CD4-positive, alpha-beta T cell treated with Interleukin-17A for 1 hour (primary cell): Measurements from ENCODE around the gene TMEM132C.
"Not testable (repeated sequence)": the region's sequence is repeated elsewhere in the genome, so short reads cannot be mapped to it uniquely, and the experiment has no call there.

ENCODE experiments used
- DNase-seq: peaks from one replicate; pipeline ENCODE4 v3.0.0-alpha.2; 2020

Gene TMEM132C

DNA sequence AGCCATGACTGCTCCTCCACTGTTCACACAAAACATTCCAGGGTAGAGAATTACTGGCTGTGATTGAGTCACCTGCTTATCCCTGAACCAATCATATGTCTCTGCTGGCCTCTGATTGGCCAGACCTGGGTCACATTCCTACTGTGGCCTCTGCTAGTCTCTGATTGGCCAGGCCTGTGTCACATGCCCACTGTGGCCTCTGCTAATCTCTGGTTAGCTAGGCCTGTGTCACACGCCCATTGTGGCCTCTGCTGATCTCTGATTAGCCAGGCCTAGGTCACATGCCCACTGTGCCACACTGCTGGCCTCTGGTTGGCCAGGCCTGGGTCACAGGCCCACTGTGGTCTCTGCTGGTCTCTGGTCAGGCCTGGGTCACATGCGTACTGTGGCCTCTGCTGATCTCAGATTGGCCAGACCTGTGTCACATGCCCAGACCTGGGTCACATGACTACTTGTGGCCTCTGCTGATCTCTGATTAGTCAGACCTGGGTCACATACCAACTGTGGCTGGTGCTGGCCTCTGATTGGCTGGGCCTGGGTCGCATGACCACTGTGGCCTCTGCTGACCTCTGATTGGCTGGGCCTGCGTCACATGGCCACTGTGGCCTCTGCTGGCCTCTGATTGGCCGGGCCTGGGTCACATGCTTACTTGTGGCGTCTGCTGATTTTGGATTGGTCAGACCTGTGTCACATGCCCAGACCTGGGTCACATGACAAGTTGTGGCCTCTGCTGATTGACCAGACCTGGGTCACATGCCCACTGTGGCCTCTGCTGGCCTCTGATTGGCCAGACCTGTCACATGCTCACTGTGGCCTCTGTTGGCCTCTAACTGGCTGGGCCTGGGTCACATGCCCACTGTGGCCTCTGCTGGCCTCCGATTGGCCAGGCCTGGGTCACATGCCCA is 305.2 kb downstream of the TMEM132C start:
- DNase-seq: no peak

DNA sequence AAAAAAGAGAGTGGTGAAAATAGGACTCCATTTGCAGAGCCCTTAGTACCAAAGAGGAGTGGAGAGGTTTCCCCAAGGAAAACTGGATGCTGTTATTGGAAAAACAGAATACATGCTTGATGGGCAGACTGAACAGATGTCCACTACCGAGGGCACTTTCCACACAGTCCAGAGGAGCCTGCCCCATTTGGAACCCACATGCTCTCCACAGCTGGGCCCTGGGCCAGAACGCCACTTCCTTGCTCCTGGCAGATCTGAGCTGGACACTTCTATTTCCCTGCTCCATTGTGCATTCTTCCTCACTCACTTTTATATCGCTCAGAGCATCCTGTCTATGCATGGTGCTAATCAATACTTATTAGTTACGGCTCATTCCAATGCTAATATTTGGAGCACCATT is 306.9 kb downstream of the TMEM132C start:
- DNase-seq: no peak

DNA sequence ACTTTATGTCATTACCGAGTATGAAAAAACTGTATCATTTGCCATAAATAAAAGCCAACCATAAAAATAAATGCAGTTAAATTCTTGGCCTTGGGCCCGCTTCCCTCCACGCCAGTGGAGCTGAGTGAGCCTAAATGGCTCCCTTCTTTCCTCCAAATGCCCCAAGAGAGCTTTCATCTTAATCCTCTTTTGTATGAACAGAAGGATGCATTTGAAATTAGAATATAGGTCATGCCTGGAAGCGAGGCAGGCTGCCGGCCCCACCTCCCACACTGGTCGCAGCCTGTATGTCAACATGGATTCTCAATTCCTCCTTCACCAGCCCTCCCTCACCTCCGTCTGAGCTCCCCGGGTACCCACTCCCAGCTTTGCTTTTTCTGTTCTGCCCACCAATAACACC is 311.1 kb downstream of the TMEM132C start:
- no peak for DNase-seq

DNA sequence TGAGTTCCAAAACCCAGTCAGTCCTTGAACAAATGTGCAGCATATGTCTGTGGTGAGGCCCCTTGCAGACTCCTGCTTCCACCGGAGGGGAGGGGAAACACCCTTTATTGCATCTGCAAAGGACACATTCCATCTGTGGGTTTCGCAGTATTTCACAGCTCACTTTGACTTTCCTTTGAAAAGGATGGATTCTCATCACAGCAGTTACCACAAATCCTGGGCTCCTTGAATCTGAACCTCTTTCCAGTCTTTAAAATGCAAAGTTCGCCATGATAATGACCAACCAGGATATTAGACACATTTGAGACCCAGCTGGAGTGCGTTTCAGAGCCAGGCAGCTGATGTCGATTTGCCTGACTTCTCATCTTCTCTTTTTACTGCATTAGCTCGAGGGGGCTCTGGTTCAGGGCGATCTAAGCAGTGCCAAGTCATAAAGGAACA is 314.4 kb downstream of the TMEM132C start:
- DNase-seq: no peak

DNA sequence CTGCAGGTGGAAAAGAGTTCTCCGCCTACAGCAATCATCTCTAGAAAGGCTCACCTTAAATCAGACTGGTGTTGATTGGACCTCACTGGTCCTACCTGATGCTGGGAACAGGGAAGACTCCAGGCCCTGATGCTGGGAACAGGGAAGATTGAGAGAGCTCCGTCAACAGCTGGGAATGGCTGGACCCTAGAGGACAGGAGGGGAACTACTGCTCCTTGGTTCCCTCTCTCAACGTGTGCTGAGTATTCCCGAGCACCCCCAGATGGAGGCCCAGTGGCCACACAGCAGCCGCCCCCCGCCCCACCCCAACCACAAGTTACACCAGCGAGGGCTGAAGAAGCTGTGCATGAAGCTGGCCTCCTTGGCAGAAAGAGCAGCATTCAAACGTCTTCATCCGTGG is 316.5 kb downstream of the TMEM132C start:
- no peak for DNase-seq

DNA sequence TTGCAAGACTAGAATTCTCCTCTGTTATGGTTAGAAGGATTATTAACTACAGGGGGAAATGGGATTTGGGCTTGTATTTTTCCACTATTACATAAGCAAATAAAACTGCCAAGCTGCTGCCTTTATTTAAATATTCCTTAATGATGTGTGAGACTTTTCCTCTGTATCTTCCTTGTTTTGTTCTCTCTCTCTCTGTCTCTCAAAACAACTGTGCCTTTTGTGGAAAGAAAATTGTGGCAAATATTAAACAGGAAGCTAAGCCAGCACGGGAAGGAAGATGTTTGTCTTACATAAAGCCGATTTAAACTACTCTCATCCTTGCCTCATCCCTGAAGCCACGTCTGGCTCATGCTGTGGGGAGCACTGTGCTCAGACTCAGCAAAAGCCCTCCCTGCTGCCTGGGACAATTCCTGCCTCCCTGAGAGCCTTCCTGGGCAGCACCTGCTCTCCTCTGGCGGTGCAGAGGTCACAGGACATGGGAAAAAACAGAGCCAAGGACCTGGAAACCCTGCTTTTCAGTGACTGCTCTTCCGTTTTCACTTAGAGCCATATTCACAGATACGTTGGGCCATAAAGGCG is 319.6 kb downstream of the TMEM132C start:
- no peak for DNase-seq

DNA sequence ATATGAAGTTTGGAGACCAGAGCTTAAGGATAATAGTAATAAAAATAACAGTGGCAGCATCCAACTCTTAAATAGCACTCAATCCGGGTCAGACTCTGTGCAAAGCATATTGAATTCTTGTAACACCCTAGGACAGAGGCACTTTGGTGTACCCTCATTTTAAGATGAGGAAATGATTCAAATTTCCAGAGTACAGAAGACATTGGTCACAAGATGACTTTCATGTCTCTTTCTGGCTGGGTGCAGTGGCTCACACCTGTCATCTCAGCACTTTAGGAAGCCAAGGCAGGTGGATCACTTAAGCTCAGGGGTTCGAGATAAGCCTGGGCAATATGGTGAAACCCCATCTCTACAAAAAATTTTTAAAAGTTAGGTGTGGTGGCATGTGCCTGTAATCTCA is 320.9 kb downstream of the TMEM132C start:
- no peak for DNase-seq

DNA sequence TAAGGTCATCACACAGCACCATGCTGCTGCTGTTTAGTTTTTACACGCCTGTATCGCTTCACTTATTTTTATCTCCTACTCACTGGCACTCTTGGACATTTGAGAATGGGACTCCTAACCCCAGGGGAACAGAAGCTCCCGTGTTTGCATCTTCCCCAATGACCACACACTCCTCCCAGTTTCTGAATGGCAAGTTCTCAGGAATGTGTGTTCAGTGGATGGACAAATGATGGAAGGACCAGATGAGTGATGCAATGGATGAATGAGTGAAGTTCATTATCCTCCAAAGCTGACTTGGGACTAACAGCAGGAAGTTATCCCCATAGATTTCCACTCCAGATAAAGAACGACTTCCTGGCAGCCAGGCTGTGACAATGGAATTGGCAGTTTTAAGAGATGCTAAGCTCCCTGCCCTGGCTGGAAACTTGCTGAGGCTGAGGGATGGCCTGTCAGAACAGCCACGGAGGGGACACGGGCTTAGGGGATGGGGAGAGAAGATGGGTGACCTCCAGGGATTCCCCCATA is 325.3 kb downstream of the TMEM132C start:
- no peak for DNase-seq

DNA sequence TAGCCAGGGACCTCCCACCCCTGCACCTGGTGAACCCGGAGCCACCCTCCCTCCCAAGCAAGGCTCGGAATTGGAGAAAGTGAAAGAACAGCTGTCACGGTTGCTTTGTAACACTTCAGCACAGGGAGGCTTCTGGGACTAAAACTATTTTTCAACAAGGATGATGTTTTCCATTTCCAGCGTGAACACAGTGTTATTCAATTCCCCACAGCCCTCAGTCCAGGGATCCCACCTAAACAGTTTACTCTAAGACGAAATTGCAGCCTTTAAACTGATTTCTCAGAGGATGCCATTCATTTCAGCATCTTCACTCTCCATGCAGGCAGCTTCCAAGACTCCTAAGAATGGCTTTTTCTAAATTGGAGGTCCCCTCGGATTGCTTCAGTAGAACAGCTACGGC is 327.6 kb downstream of the TMEM132C start:
- no peak for DNase-seq

DNA sequence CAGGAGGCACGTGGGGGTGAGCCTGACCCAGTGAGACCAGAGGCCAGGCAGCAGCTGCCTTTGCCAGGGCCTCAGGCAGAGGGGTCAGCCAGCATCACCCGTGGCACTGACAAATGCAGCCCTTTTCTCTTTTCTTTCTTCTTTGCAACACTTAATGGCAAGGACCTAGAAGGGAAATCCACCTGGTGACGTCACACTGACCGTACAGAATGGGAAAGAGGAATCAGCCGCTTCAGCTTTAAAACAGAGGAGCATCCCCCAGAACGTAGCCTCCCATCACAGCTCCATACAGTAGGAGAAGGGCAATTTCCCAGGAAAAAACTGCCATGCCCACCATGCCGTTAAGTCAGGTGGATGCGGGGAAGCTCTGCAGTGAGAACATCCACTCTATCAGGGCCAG is 328.6 kb downstream of the TMEM132C start:
- no peak for DNase-seq

DNA sequence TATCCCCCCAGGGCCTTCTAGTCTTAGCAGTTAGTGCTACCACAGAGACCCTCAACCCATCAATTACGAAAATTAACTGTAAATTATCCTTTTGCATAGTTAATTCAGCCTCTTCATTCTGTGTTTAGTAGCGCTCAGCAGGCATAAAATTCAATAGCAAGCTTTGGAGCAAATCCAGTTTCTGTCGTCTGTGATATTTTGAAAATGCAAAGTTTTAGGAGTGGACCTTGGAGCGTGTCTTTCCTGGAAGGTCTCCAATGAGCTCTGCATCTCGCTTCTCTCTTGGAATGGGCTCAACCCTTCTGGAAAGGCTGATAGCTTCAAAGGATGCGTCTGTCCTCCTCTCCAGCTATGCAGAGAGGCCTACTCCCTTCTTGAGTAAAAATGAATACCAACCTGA is 333.9 kb downstream of the TMEM132C start:
- DNase-seq: no peak

DNA sequence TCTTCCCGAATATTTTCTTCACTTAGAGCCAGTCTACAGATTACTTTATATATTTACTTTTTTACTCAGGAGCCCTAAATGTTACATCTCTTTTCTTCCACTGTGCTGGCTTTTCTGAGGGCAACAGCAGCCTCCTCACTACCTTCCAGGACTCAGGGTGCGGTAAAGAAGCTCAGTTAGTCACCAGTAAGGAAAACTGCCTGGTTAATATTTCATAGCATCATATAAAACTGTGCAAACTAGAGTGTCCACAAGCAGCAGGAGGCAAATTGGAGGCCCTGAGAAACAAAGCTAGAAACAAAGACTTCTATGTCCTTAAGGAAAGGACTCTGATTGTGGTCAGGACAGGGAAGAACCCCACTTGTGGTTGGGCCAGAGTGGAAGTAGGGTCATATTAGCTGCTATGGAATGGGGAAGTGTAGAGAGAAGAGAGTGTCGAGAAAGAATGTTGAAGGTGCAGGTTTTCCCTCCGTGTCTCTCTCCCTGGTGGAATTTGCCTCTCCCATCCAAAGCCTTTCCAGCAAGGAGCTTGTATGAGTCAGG is 336.7 kb downstream of the TMEM132C start:
- DNase-seq: no peak

DNA sequence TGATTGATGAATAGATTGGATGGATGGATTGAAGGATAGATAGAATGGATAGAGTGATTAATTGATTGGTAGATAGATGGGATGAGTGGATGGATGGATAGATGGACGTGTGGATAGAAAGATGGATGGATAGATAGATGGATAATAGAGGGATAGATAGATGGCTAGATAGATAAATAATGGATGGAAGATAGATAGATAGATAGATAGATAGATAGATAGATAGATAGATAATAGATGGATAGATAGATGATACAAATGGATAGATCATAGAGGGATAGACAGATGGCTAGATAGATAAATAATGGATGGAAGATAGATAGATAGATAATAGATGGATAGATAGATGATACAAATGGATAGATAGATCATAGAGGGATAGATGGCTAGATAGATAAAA is 337.2 kb downstream of the TMEM132C start:
- DNase-seq: not testable (repeated sequence)

DNA sequence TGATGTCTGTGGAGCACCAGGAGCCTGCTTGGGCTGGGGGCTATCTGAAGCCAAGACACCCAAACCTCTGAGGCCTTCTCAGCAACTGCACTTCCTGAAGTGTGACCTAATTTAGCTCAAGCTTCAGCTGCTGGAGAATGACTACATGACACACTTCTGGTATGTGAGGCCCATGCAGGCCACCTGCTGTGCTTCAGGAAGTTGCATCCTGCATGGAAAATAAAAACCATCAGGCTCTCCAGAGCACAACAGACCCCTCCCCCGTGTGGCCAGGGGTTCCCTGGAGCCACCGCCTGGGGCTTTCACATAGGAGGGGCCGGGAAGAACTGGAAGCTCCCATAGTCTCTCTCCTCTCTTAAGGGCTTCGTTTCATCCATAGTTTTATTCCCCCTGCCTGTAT is 339.1 kb downstream of the TMEM132C start:
- no peak for DNase-seq

DNA sequence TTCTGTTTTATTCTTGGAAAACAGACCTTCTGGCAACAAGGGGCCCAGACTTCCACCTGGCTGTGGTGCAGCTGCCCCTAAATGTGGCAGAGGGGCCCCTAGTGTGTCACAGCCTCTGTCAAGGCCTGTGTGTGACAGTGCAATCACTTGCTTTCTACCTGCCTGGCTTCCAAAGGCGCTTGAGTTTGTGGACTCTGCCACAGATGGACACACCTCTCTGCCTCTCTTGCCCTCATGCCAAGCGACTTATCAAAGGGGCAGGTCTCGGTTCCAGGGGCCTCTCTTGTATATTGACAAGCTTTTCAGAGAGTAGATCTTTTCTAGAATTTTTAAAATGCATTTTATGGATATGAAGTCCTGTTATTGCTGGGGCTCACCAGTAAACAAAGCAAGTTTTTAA is 339.6 kb downstream of the TMEM132C start:
- no peak for DNase-seq

DNA sequence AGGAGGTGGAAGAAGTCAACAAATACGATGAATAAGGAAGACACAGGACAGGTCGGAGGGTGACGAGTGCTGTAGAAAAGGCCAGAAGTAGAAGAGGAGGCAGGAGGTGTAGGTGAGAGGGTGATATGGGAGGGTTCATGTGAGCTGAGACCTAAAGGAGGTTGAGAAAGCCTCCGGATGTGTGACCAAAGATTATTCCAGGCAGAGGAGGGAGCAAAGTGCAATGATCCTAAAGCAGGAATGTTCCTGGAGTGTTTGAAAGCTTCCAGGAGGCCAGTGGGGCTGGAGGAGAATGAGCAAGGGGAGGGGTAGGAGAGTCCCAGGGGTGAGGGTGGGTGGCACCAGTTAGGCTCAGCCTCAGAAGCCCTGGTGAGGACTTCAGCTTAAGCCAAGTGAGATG is 340.0 kb downstream of the TMEM132C start:
- no peak for DNase-seq

DNA sequence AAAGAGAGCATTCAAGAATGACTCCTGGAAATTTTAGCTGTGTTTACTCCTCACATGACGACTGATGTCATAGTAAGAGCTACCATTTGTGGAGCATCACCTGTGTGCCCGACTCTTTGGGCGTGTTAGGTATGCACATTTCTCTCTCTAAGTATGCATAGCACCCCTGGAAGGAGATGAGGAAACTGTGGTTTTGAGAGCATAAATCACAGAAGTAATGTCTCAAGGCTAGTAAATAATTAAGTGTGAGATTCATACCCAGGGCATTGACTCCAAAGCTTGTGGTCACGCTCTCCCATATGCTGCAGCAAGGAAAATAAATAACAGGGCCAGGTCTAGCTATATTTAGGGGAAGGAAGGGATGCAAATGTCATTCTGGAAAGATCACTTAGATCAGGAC is 340.7 kb downstream of the TMEM132C start:
- DNase-seq: no peak

DNA sequence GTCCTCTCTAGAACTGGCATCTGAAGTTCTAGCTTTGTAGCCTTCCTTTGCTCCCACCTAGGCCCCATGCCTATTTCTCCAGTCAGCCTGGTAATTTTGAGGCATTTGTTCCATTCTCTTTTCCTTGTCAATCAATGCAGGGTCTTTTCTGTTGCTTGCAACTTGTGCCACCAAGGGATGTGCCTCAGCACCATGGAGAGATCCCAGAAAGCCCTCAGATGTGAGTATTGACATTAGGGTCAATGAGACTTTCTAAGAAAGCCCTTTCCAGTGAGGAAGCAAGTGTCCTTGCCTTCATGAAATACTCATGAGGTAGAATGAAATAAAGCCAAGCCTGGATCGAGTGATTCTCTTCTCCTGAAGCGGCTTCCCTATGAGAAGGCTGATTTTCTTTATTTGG is 342.9 kb downstream of the TMEM132C start:
- no peak for DNase-seq

DNA sequence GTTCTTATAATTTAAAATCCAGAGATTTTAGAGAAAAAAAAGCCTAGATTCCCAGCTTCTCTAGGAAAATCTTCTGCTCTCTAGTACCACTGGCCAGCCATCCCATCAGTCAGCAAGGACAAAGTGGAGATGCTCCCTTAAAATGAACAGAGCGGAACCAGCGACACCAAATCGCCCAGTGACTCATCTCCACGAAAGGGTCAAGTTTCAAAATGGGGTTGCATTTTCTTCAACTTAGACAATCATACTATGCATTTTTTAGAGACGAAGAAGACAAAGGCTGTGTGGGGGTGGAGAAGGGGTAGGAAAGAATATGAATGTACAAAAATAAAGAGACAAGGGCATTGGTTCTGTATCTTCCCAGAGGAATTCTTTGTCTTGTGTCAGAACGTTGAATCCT is 344.8 kb downstream of the TMEM132C start:
- DNase-seq: no peak

DNA sequence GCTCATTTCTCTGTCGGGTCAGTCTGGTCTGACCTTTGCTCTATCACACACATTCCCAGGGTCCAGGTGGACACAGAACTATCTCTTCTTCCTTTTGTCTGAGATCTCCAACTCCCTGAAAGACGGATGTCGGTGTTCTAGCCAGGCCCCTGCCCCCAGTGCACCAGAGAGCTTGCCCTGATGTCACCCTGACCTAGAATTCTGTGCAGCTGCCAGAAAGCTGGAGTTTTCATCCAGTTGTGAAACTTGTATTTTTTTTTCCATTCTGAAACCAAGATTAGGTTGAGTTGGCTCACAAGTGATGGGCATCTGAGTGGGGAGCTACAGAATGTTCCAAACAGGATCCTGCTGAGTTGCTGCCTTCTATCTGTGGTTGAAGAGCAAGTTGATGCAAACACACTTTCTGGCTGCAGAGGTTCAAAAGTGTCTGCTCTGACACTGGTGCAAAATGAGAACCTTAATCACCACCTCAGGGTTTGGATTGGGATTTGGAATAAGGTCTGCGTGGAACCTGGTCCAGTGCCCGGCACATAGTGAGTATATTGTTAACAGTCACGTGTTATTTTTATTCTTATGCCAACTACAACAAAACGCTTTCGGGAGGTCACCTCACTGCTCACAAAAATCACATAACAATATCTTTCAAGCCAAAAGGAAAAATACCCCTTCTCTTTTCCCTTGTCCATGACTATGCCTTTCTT is 345.3 kb downstream of the TMEM132C start:
- no peak for DNase-seq

DNA sequence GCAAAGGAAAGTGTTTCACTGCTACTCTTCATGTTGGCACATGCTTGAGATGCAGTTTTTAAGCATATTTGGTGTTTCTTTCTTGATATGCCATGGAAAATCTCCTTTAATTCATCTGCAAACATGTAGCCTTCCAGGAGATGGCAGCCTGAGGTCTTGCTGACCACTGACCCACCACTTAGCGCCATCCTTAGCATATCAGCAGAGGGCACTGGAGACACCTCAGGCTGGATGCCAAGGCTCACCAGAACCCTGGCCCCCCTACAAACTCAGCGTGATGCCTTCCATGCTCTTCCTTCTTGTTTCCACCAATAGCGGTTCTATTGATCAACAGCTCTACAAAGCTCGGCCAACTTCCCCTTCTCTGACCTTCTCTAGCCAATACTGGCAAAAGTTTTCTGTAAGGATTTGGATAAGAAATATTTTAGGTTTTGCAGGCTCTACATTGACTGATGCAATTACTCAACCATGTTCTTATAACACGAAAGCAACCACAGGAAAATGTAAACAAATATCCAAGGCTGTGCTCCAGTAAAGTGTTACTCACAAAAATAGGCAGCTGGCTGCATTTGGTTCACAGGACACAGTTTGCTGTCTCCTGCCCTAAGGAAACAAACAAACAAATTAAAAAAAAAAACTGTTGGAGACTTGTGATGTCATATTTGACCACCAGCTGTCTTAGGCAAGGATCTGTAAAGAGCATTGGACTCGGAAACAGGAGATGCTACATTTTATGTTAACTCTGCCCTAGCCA is 347.0 kb downstream of the TMEM132C start:
- no peak for DNase-seq

DNA sequence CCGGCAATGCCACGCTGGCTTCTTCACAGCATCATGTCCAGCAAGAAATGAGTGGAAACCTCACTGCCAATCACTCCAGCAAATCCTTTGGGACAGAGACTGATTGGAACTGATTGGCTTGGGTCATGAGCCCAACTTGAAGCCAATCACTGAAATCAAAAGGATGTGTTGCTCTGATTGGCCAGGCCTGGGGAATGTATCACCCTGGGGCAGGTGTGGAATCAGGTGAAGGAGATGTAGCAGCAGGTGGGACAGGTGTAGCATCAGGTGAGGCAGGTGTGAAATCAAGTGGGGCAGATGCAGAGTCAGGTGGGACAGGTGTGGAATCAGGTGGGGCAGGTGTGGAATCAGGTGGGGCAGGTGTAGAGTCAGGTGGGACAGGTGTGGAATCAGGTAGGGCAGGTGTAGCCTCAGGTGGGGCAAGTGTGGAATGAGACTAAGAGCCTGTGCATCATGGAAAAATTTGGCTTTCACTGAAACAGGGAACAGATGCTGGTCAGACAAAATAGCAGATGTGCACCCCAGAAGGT is 350.4 kb downstream of the TMEM132C start:
- DNase-seq: no peak
